ENCODE measurements around the gene MYH10. TPM values are rescaled to one million over a fixed set of nuclear protein-coding genes. Genes with fewer than 3 reads are reported as not detected.

MYH10 gene
- total RNA-seq, 1 donor from 2014 or later, result 34.9 TPM

DNA sequence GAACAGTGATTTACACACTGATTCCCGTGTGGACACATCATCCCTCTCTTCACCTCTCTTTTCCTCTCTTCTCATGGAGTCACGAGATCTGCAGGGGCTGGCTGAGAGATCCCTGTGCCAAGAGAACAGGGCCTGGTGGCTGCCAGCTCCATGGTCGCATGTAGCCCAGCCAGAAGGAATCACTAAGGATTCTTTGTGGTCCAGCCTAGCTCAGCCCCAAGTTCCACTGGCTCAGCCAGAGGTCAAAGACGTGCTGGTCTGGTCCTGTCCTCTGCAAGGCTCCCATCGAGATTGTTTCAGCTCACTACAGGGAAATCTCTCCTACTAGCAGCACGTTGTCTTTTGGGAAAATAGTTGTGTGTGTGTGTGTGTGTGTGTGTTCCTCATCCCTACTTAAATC lies 128.4 kb downstream of the MYH10 start:
- no peaks in the 10 kb centered on the region for H3K27me3 ChIP-seq
- intact Hi-C loops (cut with DNase I), result no loop called here
- no peaks in the 10 kb centered on the region for H3K4me1 ChIP-seq
- H3K4me3 ChIP-seq, result no peak overlapping the region
- H3K9me3 ChIP-seq, result no peaks in the 10 kb centered on the region
- TF ChIP-seq POLR2A (IDR thresholded peaks at IDR 0.05) (no peak), POLR2AphosphoS5 (IDR thresholded peaks at IDR 0.05; ENCODE audit: insufficient read depth in 1 of 2, low read depth in 1 of 2) (no peak)
- TF ChIP-seq, protein P1, sequence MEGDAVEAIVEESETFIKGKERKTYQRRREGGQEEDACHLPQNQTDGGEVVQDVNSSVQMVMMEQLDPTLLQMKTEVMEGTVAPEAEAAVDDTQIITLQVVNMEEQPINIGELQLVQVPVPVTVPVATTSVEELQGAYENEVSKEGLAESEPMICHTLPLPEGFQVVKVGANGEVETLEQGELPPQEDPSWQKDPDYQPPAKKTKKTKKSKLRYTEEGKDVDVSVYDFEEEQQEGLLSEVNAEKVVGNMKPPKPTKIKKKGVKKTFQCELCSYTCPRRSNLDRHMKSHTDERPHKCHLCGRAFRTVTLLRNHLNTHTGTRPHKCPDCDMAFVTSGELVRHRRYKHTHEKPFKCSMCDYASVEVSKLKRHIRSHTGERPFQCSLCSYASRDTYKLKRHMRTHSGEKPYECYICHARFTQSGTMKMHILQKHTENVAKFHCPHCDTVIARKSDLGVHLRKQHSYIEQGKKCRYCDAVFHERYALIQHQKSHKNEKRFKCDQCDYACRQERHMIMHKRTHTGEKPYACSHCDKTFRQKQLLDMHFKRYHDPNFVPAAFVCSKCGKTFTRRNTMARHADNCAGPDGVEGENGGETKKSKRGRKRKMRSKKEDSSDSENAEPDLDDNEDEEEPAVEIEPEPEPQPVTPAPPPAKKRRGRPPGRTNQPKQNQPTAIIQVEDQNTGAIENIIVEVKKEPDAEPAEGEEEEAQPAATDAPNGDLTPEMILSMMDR (IDR thresholded peaks at IDR 0.05), result no peak
- H3K36me3 ChIP-seq, result peaks cover 0 to 22% of the 10 kb centered on the region in 2 donors
- H3K27ac ChIP-seq, result no peak overlapping the region
- DNase-seq (ENCODE audit: extremely low spot score in 2 of 2), result no peak

DNA sequence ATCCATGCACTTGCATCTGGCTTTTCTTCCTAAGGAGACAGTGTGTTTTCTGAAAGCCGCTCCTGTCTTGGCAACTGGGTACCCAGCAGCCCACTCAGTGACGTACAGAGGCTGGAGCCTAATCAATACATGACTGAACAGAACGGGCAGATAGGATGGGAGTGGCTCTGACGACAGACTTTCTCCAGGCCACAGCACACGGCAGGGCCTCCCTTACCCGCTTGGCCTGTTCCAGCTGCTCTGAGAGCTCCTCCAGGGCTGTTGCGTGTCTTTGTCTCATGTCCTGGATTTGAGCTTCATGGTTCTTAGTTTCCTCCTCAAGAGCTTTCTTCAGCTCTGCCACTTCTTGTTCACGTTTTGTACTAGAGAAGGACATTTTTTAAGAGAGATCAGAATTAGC lies 129.9 kb downstream of the MYH10 start:
- no peak overlapping the region for H3K4me3 ChIP-seq
- H3K36me3 ChIP-seq, result peaks cover 0 to 17% of the 10 kb centered on the region in 2 donors
- intact Hi-C loops (cut with DNase I), result no loop called here
- H3K27me3 ChIP-seq, result no peaks in the 10 kb centered on the region
- no peak for DNase-seq (ENCODE audit: extremely low spot score in 2 of 2)
- TF ChIP-seq, protein P1 (IDR thresholded peaks at IDR 0.05), result no peak
- TF ChIP-seq POLR2AphosphoS5 (IDR thresholded peaks at IDR 0.05; ENCODE audit: insufficient read depth in 1 of 2, low read depth in 1 of 2) (no peak), POLR2A (IDR thresholded peaks at IDR 0.05) (no peak)
- no peak overlapping the region for H3K27ac ChIP-seq
- no peaks in the 10 kb centered on the region for H3K9me3 ChIP-seq
- H3K4me1 ChIP-seq, result no peaks in the 10 kb centered on the region

DNA sequence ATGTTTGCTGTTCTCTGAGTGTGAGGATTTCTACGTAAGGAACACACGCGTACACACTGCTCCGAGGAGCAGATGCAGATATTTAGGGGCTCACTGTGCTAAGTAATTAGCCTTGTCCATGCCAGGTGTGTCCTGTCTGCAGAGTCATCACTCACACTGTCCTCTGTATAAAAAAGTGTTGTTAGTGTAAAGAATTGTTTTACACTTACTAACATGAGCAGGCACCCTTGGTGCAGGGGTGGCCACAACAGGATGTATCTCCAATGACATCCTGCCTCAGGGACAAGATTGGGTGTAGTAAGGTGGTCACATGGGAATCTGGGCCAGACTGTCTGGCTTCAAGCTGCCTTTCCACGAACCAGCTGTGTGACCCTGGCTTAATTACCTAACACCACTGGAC lies 130.9 kb downstream of the MYH10 start:
- H3K4me3 ChIP-seq, result no peak overlapping the region
- intact Hi-C loops (cut with DNase I), result no loop called here
- no peaks in the 10 kb centered on the region for H3K4me1 ChIP-seq
- no peaks in the 10 kb centered on the region for H3K27me3 ChIP-seq
- DNase-seq (ENCODE audit: extremely low spot score in 2 of 2), result no peak
- H3K27ac ChIP-seq, result no peak overlapping the region
- TF ChIP-seq, protein P1 (IDR thresholded peaks at IDR 0.05), result no peak
- no peak for TF ChIP-seq POLR2A (IDR thresholded peaks at IDR 0.05)
- TF ChIP-seq POLR2AphosphoS5 (IDR thresholded peaks at IDR 0.05; ENCODE audit: insufficient read depth in 1 of 2, low read depth in 1 of 2), result no peak
- H3K36me3 ChIP-seq, result peaks cover 0 to 13% of the 10 kb centered on the region in 2 donors
- H3K9me3 ChIP-seq, result no peaks in the 10 kb centered on the region

DNA sequence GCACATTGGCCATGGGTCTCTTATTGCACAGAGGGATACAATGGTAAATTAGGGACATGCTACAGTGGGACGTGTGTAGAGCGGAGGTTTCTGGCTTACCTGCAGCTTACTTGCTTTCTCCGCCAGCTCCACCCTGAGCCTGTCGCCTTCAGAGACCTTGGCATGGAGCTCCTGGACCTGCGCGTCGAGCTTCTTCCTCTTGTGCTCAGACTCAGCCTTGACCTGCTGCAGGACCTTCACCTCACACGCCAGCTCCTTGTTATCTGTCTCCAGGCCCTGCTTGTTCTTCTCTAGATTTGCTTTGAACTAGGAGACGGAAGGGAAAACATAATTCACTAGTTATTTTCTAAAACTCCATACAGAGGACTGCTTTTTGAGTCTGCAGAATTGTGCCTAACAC lies 131.4 kb downstream of the MYH10 start:
- H3K36me3 ChIP-seq, result peaks cover 0 to 13% of the 10 kb centered on the region in 2 donors
- intact Hi-C loops (cut with DNase I), result no loop called here

DNA sequence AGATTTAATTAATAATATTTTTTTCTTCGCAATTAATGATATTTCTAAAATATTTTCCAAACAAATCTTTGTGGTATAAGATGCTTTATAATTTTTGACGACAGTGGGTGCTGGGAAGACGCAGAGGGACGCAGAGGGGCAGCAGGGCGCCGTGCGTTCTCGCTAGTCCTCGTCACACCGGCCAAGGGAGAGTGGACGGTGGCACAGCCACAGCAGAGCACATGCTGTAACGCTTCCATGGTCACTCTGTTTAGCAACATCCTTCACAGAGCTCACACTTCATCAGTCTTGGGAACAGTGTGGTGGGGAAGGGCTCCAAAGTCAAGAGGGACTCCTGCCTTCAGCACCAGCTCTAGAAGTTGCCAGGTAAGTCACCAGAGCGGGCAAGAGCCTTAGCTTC lies 134.4 kb downstream of the MYH10 start:
- Histone ChIP-seq H3K4me1 (no peaks in the 10 kb centered on the region), H3K36me3 (peaks cover 0 to 21% of the 10 kb centered on the region in 2 donors), H3K27ac (no peak overlapping the region), H3K4me3 (no peak overlapping the region), H3K9me3 (no peaks in the 10 kb centered on the region), H3K27me3 (no peaks in the 10 kb centered on the region)
- intact Hi-C loops (cut with DNase I), result no loop called here
- DNase-seq (ENCODE audit: extremely low spot score in 2 of 2), result no peak
- TF ChIP-seq POLR2A (IDR thresholded peaks at IDR 0.05) (no peak), POLR2AphosphoS5 (IDR thresholded peaks at IDR 0.05; ENCODE audit: insufficient read depth in 1 of 2, low read depth in 1 of 2) (no peak)
- TF ChIP-seq, protein P1 (IDR thresholded peaks at IDR 0.05), result no peak

More for the DNA sequence above, 131.4 kb downstream of the MYH10 start:
- Histone ChIP-seq H3K4me1 (no peaks in the 10 kb centered on the region), H3K27me3 (no peaks in the 10 kb centered on the region), H3K9me3 (no peaks in the 10 kb centered on the region), H3K27ac (no peak overlapping the region), H3K4me3 (no peak overlapping the region)
- DNase-seq (ENCODE audit: extremely low spot score in 2 of 2), result no peak
- TF ChIP-seq POLR2AphosphoS5 (IDR thresholded peaks at IDR 0.05; ENCODE audit: insufficient read depth in 1 of 2, low read depth in 1 of 2) (no peak), POLR2A (IDR thresholded peaks at IDR 0.05) (no peak)
- TF ChIP-seq, protein P1 (IDR thresholded peaks at IDR 0.05), result no peak
